Gastrocnemius medialis (tissue), 4 donors: ENCODE results near the gene MPRIP. TPM values are rescaled to one million over a fixed set of nuclear protein-coding genes. Genes with fewer than 3 reads are reported as not detected.
A peak's percentile ranks its signal among the peaks of the same experiment; 100 is the strongest.
"Not testable (repeated sequence)": the region's sequence is repeated elsewhere in the genome, so short reads cannot be mapped to it uniquely, and the experiment has no call there.

Source experiments
- ATAC-seq, 2 donors: fragments of 150-250 bp; one replicate each; pipeline ENCODE4 v1.9.1; 2016
- DNase-seq, 2 donors: peaks; one replicate each; pipeline ENCODE4 v3.0.0-alpha.2; 2019
- H3K27ac ChIP-seq, 4 donors: fragments of 200-600 bp; sonication (generic); 1 replicate in 1 of 4; 2 replicates in 3 of 4; pipeline ENCODE4 v1.5.1; 2016 to 2018; ENCODE audit warnings: mild to moderate bottlenecking in 2 of 4, moderate library complexity in 1 of 4
- H3K27me3 ChIP-seq, 3 donors: fragments of 200-600 bp; sonication (generic) in 2 of 3; 1 replicate in 1 of 3; 2 replicates in 2 of 3; pipeline versions ENCODE4 v1.5.1 to v1.6.0; 2016 to 2019; ENCODE audit warnings: mild to moderate bottlenecking in 1 of 3, moderate library complexity in 1 of 3
- H3K36me3 ChIP-seq, 2 donors: fragments of 200-600 bp; sonication (generic) in 1 of 2; one replicate each; pipeline ENCODE4 v1.5.1; 2017 to 2018
- H3K4me1 ChIP-seq, 2 donors: fragments of 200-600 bp; sonication (generic) in 1 of 2; one replicate each; pipeline ENCODE4 v1.5.1; 2016 to 2017; ENCODE audit warnings: mild to moderate bottlenecking in 2 of 2
- H3K4me3 ChIP-seq, 4 donors: fragments of 200-600 bp; sonication (generic) in 3 of 4; 1 replicate in 1 of 4; 2 replicates in 3 of 4; pipeline ENCODE4 v1.5.1; 2016 to 2019; ENCODE audit warnings: mild to moderate bottlenecking in 2 of 4
- H3K9me3 ChIP-seq, 3 donors: fragments of 200-600 bp; sonication (generic) in 2 of 3; 1 replicate in 1 of 3; 2 replicates in 2 of 3; pipeline ENCODE4 v1.5.1; 2016 to 2019
- CTCF ChIP-seq, 5 experiments: fragments of 450-650 bp in 3 of 5; fragments of 200-600 bp in 2 of 5; sonication (generic) in 2 of 5; IDR thresholded peaks in 4 of 5; conservative IDR thresholded peaks in 1 of 5; 1 replicate in 4 of 5; 2 replicates in 1 of 5; pipeline ENCODE4 v1.5.1; 2016 to 2019; ENCODE audit warnings: antibody characterized with exemption in 5 of 5, mild to moderate bottlenecking in 3 of 5, moderate library complexity in 3 of 5
- POLR2A ChIP-seq, 2 donors: fragments of 450-650 bp; IDR thresholded peaks; one replicate each; pipeline ENCODE4 v1.6.1; 2017; ENCODE audit warnings: antibody characterized with exemption in 2 of 2, mild to moderate bottlenecking in 2 of 2, moderate library complexity in 2 of 2
- in situ Hi-C, 4 donors: fragments of 200-750 bp; cut with MboI; loops; one replicate each; pipeline versions ENCODE4 v1.15.0 to v1.8.0; 2017; ENCODE audit warnings: low sequenced_read_pairs in 4 of 4
- intact Hi-C: fragments of 100-400 bp; cut with DNase I; formaldehyde crosslinking; loops from one replicate; pipeline ENCODE4 v1.15.1; 2023; ENCODE audit warnings: low total_unique reads
- total RNA-seq, 4 donors: library from RNA; depleted of rRNA; stranded (reverse); fragments of >200 nt; gene quantifications; one replicate each; pipeline versions ENCODE4 v1.1.0 to v1.2.3, GENCODE V29; 2016

MPRIP gene
- 100 to 1,000 TPM in 3 of 4 donors, 10 to 100 TPM in 1; 71.1 to 127 (median 124) TPM for total RNA-seq

- Histone ChIP-seq H3K36me3 (no peaks in the 10 kb centered on the region), H3K9me3 (no peaks in the 10 kb centered on the region), H3K27ac (peak within 1 kb of the TSS; percentile 94 to 99 (median 94)), H3K27me3 (no peaks in the 10 kb centered on the region), H3K4me1 (peaks cover 52 to 58% of the 10 kb centered on the region in 2 donors), H3K4me3 (peak within 1 kb of the TSS; percentile 75 to 89 (median 81))
- intact Hi-C loops (loop anchor here (10.0 kb wide), 2 partner anchors 452 to 522 kb away; partner anchors contain the start of gene RASD1), in situ Hi-C loops (loop anchor here in 1 of 4 donors (25.0 kb wide), 1 partner anchor 95 kb away; no protein-coding TSS in a partner anchor)
- ATAC-seq, result no peak
- TF ChIP-seq POLR2A (IDR thresholded peaks at IDR 0.05) (peak; percentile 54 to 68), CTCF (IDR thresholded peaks at IDR 0.05 in 4 of 5, conservative IDR thresholded peaks at IDR 0.05 in 1 of 5) (no peak)
- no peak for DNase-seq
These were observed at the start of gene MPRIP for GRCh38 chr17:17042384-17042736. Gene MPRIP, plus strand, starts transcription at chr17:17042457. Its CDS starts 392 bp downstream, at chr17:17042849.

GRCh38 chr17:16994631-16995030 lies 47.6 kb upstream of the MPRIP start:
- ATAC-seq, result no peak
- in situ Hi-C loops, result loop anchor here in 2 of 4 donors (10.0 to 25.0 kb wide), 3 partner anchors 160 to 643 kb away; no protein-coding TSS in a partner anchor

GRCh38 chr17:16995930-16996329 lies 46.3 kb upstream of the MPRIP start:
- H3K36me3 ChIP-seq, result no peaks in the 10 kb centered on the region
- intact Hi-C loops, result no loop called here
- ATAC-seq (no peak), DNase-seq (no peak)
- TF ChIP-seq POLR2A (IDR thresholded peaks at IDR 0.05), result no peak
- no peak for TF ChIP-seq CTCF (IDR thresholded peaks at IDR 0.05 in 4 of 5, conservative IDR thresholded peaks at IDR 0.05 in 1 of 5)
- no peaks in the 10 kb centered on the region for H3K9me3 ChIP-seq
- H3K4me1 ChIP-seq, result no peaks in the 10 kb centered on the region
- H3K27me3 ChIP-seq, result no peaks in the 10 kb centered on the region
- H3K27ac ChIP-seq, result no peak overlapping the region
- H3K4me3 ChIP-seq, result no peak overlapping the region
- in situ Hi-C loops, result loop anchor here in 2 of 4 donors (10.0 to 25.0 kb wide), 3 partner anchors 159 to 641 kb away; no protein-coding TSS in a partner anchor

More at GRCh38 chr17:16994631-16995030, 47.6 kb upstream of the MPRIP start:
- DNase-seq, result no peak
- Histone ChIP-seq H3K4me1 (no peaks in the 10 kb centered on the region), H3K4me3 (no peak overlapping the region), H3K36me3 (no peaks in the 10 kb centered on the region), H3K9me3 (no peaks in the 10 kb centered on the region), H3K27ac (no peak overlapping the region), H3K27me3 (no peaks in the 10 kb centered on the region)
- intact Hi-C loops, result no loop called here
- TF ChIP-seq POLR2A (IDR thresholded peaks at IDR 0.05) (no peak), CTCF (IDR thresholded peaks at IDR 0.05 in 4 of 5, conservative IDR thresholded peaks at IDR 0.05 in 1 of 5) (no peak)

GRCh38 chr17:16996726-16997125 lies 45.5 kb upstream of the MPRIP start:
- H3K36me3 ChIP-seq, ATAC-seq, intact Hi-C loops, H3K27me3 ChIP-seq, DNase-seq, H3K9me3 ChIP-seq, H3K4me3 ChIP-seq, H3K4me1 ChIP-seq, H3K27ac ChIP-seq: not testable (repeated sequence)
- in situ Hi-C loops, result loop anchor here in 2 of 4 donors (10.0 to 25.0 kb wide), 3 partner anchors 158 to 641 kb away; no protein-coding TSS in a partner anchor

GRCh38 chr17:16997514-16998429 lies 44.5 kb upstream of the MPRIP start:
- no peak for TF ChIP-seq POLR2A (IDR thresholded peaks at IDR 0.05)
- no peak for TF ChIP-seq CTCF (IDR thresholded peaks at IDR 0.05 in 4 of 5, conservative IDR thresholded peaks at IDR 0.05 in 1 of 5)
- no peak overlapping the region for H3K4me3 ChIP-seq
- in situ Hi-C loops, result loop anchor here in 2 of 4 donors (10.0 to 25.0 kb wide), 3 partner anchors 157 to 640 kb away; no protein-coding TSS in a partner anchor
- DNase-seq, result no peak
- no peak overlapping the region for H3K27ac ChIP-seq
- H3K36me3 ChIP-seq, result no peaks in the 10 kb centered on the region
- H3K9me3 ChIP-seq, result no peaks in the 10 kb centered on the region
- H3K4me1 ChIP-seq, result no peaks in the 10 kb centered on the region
- H3K27me3 ChIP-seq, result no peaks in the 10 kb centered on the region
- ATAC-seq, result no peak
- intact Hi-C loops, result no loop called here
